OCI-LY7 (cell line): ENCODE results near the gene ABR. TPM values are rescaled to one million over a fixed set of nuclear protein-coding genes. Genes with fewer than 3 reads are reported as not detected.

Experiments
- BruUV-seq: library from RNA; stranded (reverse); fragments of 400-500 nt; replicated peaks from 2 replicates; lab custom pipeline; 2021; lab: Mats Ljungman, UMichigan
- CTCF ChIA-PET: fragments of 300-600 bp; sonication (Branson Sonifier 250); formaldehyde crosslinking; loops from one replicate; lab custom pipeline; 2022; ENCODE audit warnings: antibody characterized with exemption; ENCODE audit not compliant: unreplicated experiment; lab: Charles Lee
- POLR2A ChIA-PET: fragments of 300-600 bp; sonication (Branson Sonifier 250); formaldehyde crosslinking; loops from one replicate; lab custom pipeline; 2022; ENCODE audit warnings: antibody characterized with exemption; lab: Charles Lee
- DNase-seq: peaks from one replicate; pipeline ENCODE4 v3.0.0-alpha.2; 2015; ENCODE audit warnings: low spot score
- H2AFZ ChIP-seq: fragments of 200-600 bp; sonication (generic), shearing (Covaris generic); 2 replicates; pipeline ENCODE4 v1.6.1; 2014; ENCODE audit warnings: mild to moderate bottlenecking, antibody characterized with exemption, low read length, moderate library complexity
- H3K27ac ChIP-seq: fragments of 200-600 bp; sonication (generic); 2 replicates; pipeline ENCODE4 v1.5.1; 2014; ENCODE audit warnings: mixed run types, low read depth, mild to moderate bottlenecking, moderate library complexity, low read length, inconsistent platforms; ENCODE audit not compliant: poor library complexity, severe bottlenecking
- H3K36me3 ChIP-seq: fragments of 200-600 bp; sonication (generic); 2 replicates; pipeline ENCODE4 v1.6.1; 2014; ENCODE audit warnings: mild to moderate bottlenecking, antibody characterized with exemption, low read length, moderate library complexity, mixed read lengths; ENCODE audit not compliant: insufficient read depth
- H3K4me1 ChIP-seq: fragments of 200-600 bp; sonication (generic); 2 replicates; pipeline ENCODE4 v1.5.1; 2014; ENCODE audit warnings: mild to moderate bottlenecking, low read length; ENCODE audit not compliant: insufficient read depth, poor library complexity, severe bottlenecking
- H3K4me2 ChIP-seq: fragments of 200-600 bp; sonication (generic); 2 replicates; pipeline ENCODE4 v1.6.1; 2014; ENCODE audit warnings: mild to moderate bottlenecking, low read length
- H3K4me3 ChIP-seq: fragments of 200-600 bp; sonication (generic); 2 replicates; pipeline ENCODE4 v1.5.1; 2014; ENCODE audit warnings: mild to moderate bottlenecking, low read depth, low read length; ENCODE audit not compliant: poor library complexity, severe bottlenecking
- H3K79me2 ChIP-seq: fragments of 200-600 bp; sonication (generic); 2 replicates; pipeline ENCODE4 v1.6.1; 2016; ENCODE audit warnings: low read depth, mild to moderate bottlenecking, low read length, moderate library complexity, mixed read lengths; ENCODE audit not compliant: insufficient read depth
- H3K9me2 ChIP-seq: fragments of 200-600 bp; sonication (generic); 2 replicates; pipeline ENCODE4 v1.6.1; 2016; ENCODE audit warnings: mild to moderate bottlenecking, low read length, mixed read lengths; ENCODE audit not compliant: insufficient read depth
- H3K9me3 ChIP-seq: fragments of 200-600 bp; sonication (generic); 2 replicates; pipeline ENCODE4 v1.6.1; 2014; ENCODE audit warnings: mild to moderate bottlenecking, mixed run types, low read length, mixed read lengths
- H4K20me1 ChIP-seq: fragments of 200-600 bp; sonication (generic); 2 replicates; pipeline ENCODE4 v1.6.1; 2014; ENCODE audit warnings: mild to moderate bottlenecking, antibody characterized with exemption, low read length, moderate library complexity, mixed read lengths; ENCODE audit not compliant: insufficient read depth
- EZH2phosphoT487 ChIP-seq: fragments of 200-600 bp; sonication (generic); IDR thresholded peaks from 2 replicates; pipeline ENCODE4 v1.6.1; 2018; ENCODE audit warnings: low read depth, borderline replicate concordance, mild to moderate bottlenecking, mixed run types, antibody characterized with exemption, low read length, moderate library complexity, mixed read lengths
- intact Hi-C: fragments of 100-400 bp; cut with micrococcal nuclease; formaldehyde crosslinking; loops from one replicate; pipeline ENCODE4 v1.10.0; 2022; ENCODE audit not compliant: unreplicated experiment
- total RNA-seq, 2 experiments: library from RNA; depleted of rRNA in 1 of 2; stranded (reverse); fragments of >200 nt in 1 of 2; shearing (Covaris generic) in 1 of 2; gene quantifications; 2 replicates each; pipeline ENCODE4 v1.2.3, GENCODE V29; 2014 to 2022
- TF ChIP-seq, protein P1 (sequence below): fragments of 200-600 bp; sonication (generic); conservative IDR thresholded peaks from 2 replicates; pipeline ENCODE4 v1.5.1; 2014; ENCODE audit warnings: mild to moderate bottlenecking, antibody characterized with exemption, low read length, moderate library complexity, mixed read lengths

ABR gene
- total RNA-seq, 2 experiments from 2014 or later = 164 to 181 TPM

GRCh38 chr17:1203967-1204291, 24.1 kb upstream of the ABR start:
- Histone ChIP-seq H3K4me2 (no peak overlapping the region), H2AFZ (no peak overlapping the region), H3K9me3 (no peaks in the 10 kb centered on the region), H3K36me3 (peaks cover 43% of the 10 kb centered on the region), H3K4me3 (no peak overlapping the region), H3K27ac (no peak overlapping the region), H4K20me1 (no peaks in the 10 kb centered on the region), H3K4me1 (peaks cover 54% of the 10 kb centered on the region), H3K9me2 (no peaks in the 10 kb centered on the region), H3K79me2 (peaks cover 63% of the 10 kb centered on the region)
- TF ChIP-seq, protein P1, sequence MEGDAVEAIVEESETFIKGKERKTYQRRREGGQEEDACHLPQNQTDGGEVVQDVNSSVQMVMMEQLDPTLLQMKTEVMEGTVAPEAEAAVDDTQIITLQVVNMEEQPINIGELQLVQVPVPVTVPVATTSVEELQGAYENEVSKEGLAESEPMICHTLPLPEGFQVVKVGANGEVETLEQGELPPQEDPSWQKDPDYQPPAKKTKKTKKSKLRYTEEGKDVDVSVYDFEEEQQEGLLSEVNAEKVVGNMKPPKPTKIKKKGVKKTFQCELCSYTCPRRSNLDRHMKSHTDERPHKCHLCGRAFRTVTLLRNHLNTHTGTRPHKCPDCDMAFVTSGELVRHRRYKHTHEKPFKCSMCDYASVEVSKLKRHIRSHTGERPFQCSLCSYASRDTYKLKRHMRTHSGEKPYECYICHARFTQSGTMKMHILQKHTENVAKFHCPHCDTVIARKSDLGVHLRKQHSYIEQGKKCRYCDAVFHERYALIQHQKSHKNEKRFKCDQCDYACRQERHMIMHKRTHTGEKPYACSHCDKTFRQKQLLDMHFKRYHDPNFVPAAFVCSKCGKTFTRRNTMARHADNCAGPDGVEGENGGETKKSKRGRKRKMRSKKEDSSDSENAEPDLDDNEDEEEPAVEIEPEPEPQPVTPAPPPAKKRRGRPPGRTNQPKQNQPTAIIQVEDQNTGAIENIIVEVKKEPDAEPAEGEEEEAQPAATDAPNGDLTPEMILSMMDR = no peak
- TF ChIP-seq EZH2phosphoT487 = no peak
- BruUV-seq = no TSS peak
- ChIA-PET POLR2A (no interaction called here), CTCF (no interaction called here)
- intact Hi-C loops = no loop called here
- DNase-seq = no peak

DNA sequence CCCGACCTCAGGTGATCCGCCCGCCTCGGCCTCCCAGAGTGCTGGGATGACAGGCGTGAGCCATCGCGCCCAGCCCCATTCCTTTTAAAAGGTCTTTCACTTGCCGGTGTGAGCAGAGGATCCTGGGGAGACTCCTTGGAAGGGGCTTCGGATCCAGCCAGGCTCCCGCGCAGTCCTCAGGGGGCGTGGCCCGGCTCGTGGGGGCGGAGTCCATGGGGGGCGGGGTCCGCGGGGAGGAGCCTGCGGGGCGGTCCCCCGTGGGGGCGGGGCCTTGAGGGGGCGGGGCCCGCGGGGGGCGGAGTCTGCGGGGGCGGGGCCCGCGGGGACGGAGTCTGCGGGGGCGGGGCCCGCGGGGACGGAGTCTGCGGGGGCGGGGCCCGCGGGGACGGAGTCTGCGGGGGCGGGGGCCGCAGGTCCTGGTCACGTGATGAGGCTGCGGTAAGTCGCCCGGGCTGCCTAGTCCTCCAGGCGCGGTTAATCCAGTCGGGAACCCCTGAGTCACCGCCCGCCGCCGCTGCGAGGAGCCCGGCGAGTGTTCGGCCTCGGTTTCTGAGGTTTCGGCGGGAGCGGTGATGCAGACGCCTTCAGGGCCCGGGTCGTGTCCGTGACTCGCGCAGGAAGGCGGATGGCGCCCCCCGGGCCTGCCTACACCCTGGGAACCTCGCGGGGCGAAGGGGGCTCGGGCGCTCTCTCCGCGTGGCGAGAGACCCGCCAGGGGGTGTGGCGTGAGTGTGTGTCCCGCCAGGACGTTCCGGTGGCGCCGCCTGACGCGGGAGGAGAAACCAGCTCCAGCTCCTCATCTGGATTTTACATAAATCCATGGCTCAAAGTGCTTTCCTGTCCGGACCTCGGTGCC, 23.6 kb upstream of the ABR start:
- intact Hi-C loops = no loop called here
- Histone ChIP-seq H3K4me1 (peaks cover 60% of the 10 kb centered on the region), H2AFZ (no peak overlapping the region), H3K9me2 (no peaks in the 10 kb centered on the region), H3K36me3 (peaks cover 42% of the 10 kb centered on the region), H3K4me3 (no peak overlapping the region), H4K20me1 (no peaks in the 10 kb centered on the region), H3K27ac (peak overlapping the region; percentile 98), H3K9me3 (no peaks in the 10 kb centered on the region), H3K4me2 (no peak overlapping the region), H3K79me2 (peaks cover 61% of the 10 kb centered on the region)
- DNase-seq = peak; percentile 62
- POLR2A ChIA-PET = interaction anchor here (1.0 kb wide), 1 partner anchor 13 kb away, joined by 5 read pairs; no protein-coding TSS in a partner anchor
- BruUV-seq = no TSS peak
- TF ChIP-seq, protein P1 = no peak
- no peak for TF ChIP-seq EZH2phosphoT487
- CTCF ChIA-PET = interaction anchor here (0.9 kb wide), 1 partner anchor 11 kb away, joined by 3 read pairs; no protein-coding TSS in a partner anchor

GRCh38 chr17:1202291-1202690, 22.5 kb upstream of the ABR start:
- TF ChIP-seq, protein P1 = no peak
- no peak for TF ChIP-seq EZH2phosphoT487
- Histone ChIP-seq H3K4me1 (peaks cover 71% of the 10 kb centered on the region), H3K4me2 (peak overlapping the region; percentile 83), H3K9me2 (no peaks in the 10 kb centered on the region), H3K4me3 (no peak overlapping the region), H2AFZ (no peak overlapping the region), H3K36me3 (peaks cover 39% of the 10 kb centered on the region), H3K9me3 (no peaks in the 10 kb centered on the region), H4K20me1 (no peaks in the 10 kb centered on the region), H3K79me2 (peaks cover 65% of the 10 kb centered on the region), H3K27ac (peak overlapping the region; percentile 98)
- POLR2A ChIA-PET = interaction anchor here (0.6 to 5.7 kb wide), 3 partner anchors 14 to 722 kb away, joined by 3 to 57 read pairs (median 5); no protein-coding TSS in a partner anchor
- intact Hi-C loops = no loop called here
- CTCF ChIA-PET = interaction anchor here (0.9 kb wide), 1 partner anchor 10 kb away, joined by 3 read pairs; no protein-coding TSS in a partner anchor
- BruUV-seq = TSS peak; percentile 25
- peak; percentile 18 for DNase-seq
